GM23338 (cell line): ENCODE results near the gene GK2. TPM values are rescaled to one million over a fixed set of nuclear protein-coding genes. Genes with fewer than 3 reads are reported as not detected.

Source experiments
- ATAC-seq: fragments of 200-7000 bp; cut with Tn5 transposase; 3 replicates; pipeline ENCODE4 v1.9.1; 2020
- DNase-seq: peaks from one replicate; pipeline ENCODE4 v3.0.0-alpha.2; 2015; ENCODE audit warnings: low spot score
- H2AFZ ChIP-seq: fragments of 200-600 bp; sonication (generic); 2 replicates; pipeline ENCODE4 v1.8.0; 2016; ENCODE audit warnings: antibody characterized with exemption, mild to moderate bottlenecking, moderate library complexity
- H3F3A ChIP-seq: fragments of 200-600 bp; sonication (generic); replicated peaks from 2 replicates; pipeline ENCODE4 v1.8.0; 2017; ENCODE audit warnings: antibody characterized with exemption, mixed run types, low read depth
- H3K27ac ChIP-seq: fragments of 200-600 bp; sonication (generic); 2 replicates; pipeline ENCODE4 v1.6.1; 2016; ENCODE audit warnings: low read depth
- H3K27me3 ChIP-seq: fragments of 200-600 bp; sonication (generic); 2 replicates; pipeline ENCODE4 v1.8.0; 2016; ENCODE audit warnings: mild to moderate bottlenecking, mixed run types, moderate library complexity; ENCODE audit not compliant: insufficient read depth
- H3K36me3 ChIP-seq: fragments of 200-600 bp; sonication (generic); 2 replicates; pipeline ENCODE4 v1.8.0; 2016; ENCODE audit warnings: mild to moderate bottlenecking; ENCODE audit not compliant: insufficient read depth
- H3K4me1 ChIP-seq: fragments of 200-600 bp; sonication (generic); 2 replicates; pipeline ENCODE4 v1.8.0; 2016; ENCODE audit warnings: mild to moderate bottlenecking, moderate library complexity; ENCODE audit not compliant: insufficient read depth
- H3K4me2 ChIP-seq: fragments of 200-600 bp; sonication (generic); 2 replicates; pipeline ENCODE4 v1.7.1; 2017; ENCODE audit warnings: mixed run types
- H3K4me3 ChIP-seq: fragments of 200-600 bp; sonication (generic); 2 replicates; pipeline ENCODE4 v1.6.1; 2016; ENCODE audit warnings: mixed run types
- H3K79me2 ChIP-seq: fragments of 200-600 bp; sonication (generic); replicated peaks from 2 replicates; pipeline ENCODE4 v1.8.0; 2017; ENCODE audit warnings: mild to moderate bottlenecking; ENCODE audit not compliant: insufficient read depth
- H3K9me2 ChIP-seq: fragments of 200-600 bp; sonication (generic); 2 replicates; pipeline ENCODE4 v1.8.0; 2017; ENCODE audit not compliant: insufficient read depth
- H4K20me1 ChIP-seq: fragments of 200-600 bp; sonication (generic); replicated peaks from 2 replicates; pipeline ENCODE4 v1.8.0; 2017; ENCODE audit warnings: mild to moderate bottlenecking; ENCODE audit not compliant: insufficient read depth
- H3K27ac Mint-ChIP-seq: 2 replicates; pipeline ENCODE4 v1.8.0; 2020; ENCODE audit warnings: inconsistent platforms, mild to moderate bottlenecking, moderate library complexity, mixed read lengths
- H3K27me3 Mint-ChIP-seq: 3 replicates; pipeline ENCODE4 v1.8.0; 2022; ENCODE audit warnings: low read depth, mild to moderate bottlenecking, moderate library complexity, mixed read lengths, inconsistent platforms; ENCODE audit not compliant: insufficient read depth, poor library complexity
- H3K36me3 Mint-ChIP-seq: 3 replicates; pipeline ENCODE4 v1.8.0; 2021; ENCODE audit warnings: low read depth, mild to moderate bottlenecking, inconsistent platforms, moderate library complexity, mixed read lengths
- H3K4me1 Mint-ChIP-seq: 3 replicates; pipeline ENCODE4 v1.8.0; 2020; ENCODE audit warnings: mild to moderate bottlenecking, inconsistent platforms, mixed read lengths
- H3K4me3 Mint-ChIP-seq: 3 replicates; pipeline ENCODE4 v1.8.0; 2021; ENCODE audit warnings: moderate library complexity, mild to moderate bottlenecking, inconsistent platforms, mixed read lengths
- H3K9me3 Mint-ChIP-seq: 3 replicates; pipeline ENCODE4 v1.8.0; 2020; ENCODE audit warnings: moderate library complexity, mild to moderate bottlenecking, inconsistent platforms, mixed read lengths
- CREB1 ChIP-seq: fragments of 250-450 bp; sonication (Bioruptor Pico); IDR thresholded peaks from 2 replicates; pipeline ENCODE4 v1.5.0; 2020; ENCODE audit warnings: low read depth, mild to moderate bottlenecking, moderate library complexity
- EZH2 ChIP-seq: fragments of 200-600 bp; sonication (generic); IDR thresholded peaks from one replicate; pipeline ENCODE4 v1.8.0; 2017; ENCODE audit warnings: antibody characterized with exemption, mild to moderate bottlenecking, low read depth; ENCODE audit not compliant: unreplicated experiment
- EZH2phosphoT487 ChIP-seq: fragments of 200-600 bp; sonication (generic); IDR thresholded peaks from one replicate; pipeline ENCODE4 v1.8.1; 2018; ENCODE audit warnings: antibody characterized with exemption; ENCODE audit not compliant: unreplicated experiment
- JUNB ChIP-seq: IDR thresholded peaks from one replicate; pipeline ENCODE4 v1.6.1; 2016; ENCODE audit warnings: antibody characterized with exemption; ENCODE audit not compliant: unreplicated experiment
- NANOG ChIP-seq: IDR thresholded peaks from 2 replicates; pipeline ENCODE4 v1.6.1; 2016; ENCODE audit warnings: antibody characterized with exemption, borderline replicate concordance
- POLR2AphosphoS5 ChIP-seq: IDR thresholded peaks from 2 replicates; pipeline ENCODE4 v1.6.1; 2016; ENCODE audit warnings: antibody characterized with exemption, low read depth
- REST ChIP-seq: IDR thresholded peaks from one replicate; pipeline ENCODE4 v1.6.1; 2018; ENCODE audit warnings: antibody characterized with exemption; ENCODE audit not compliant: unreplicated experiment
- ZNF114 ChIP-seq: fragments of 250-450 bp; sonication (Bioruptor Pico); IDR thresholded peaks from 2 replicates; pipeline ENCODE4 v1.5.0; 2020; ENCODE audit warnings: mild to moderate bottlenecking, moderate library complexity
- ZNF331 ChIP-seq: fragments of 250-450 bp; sonication (Bioruptor Pico); IDR thresholded peaks from 2 replicates; pipeline ENCODE4 v1.5.0; 2020; ENCODE audit warnings: low read depth, mild to moderate bottlenecking, moderate library complexity
- polyA plus RNA-seq: library from polyadenylated mRNA; unstranded; fragments of >200 nt; fragmentation: Nextera tagmentation; extraction: Ambion mirVana; gene quantifications from 2 replicates; pipeline ENCODE4 v1.2.1, GENCODE V29; 2016
- total RNA-seq: library from RNA; depleted of rRNA; stranded (reverse); fragments of >200 nt; shearing (Covaris generic); gene quantifications from 2 replicates; pipeline ENCODE4 v1.2.3, GENCODE V29; 2014
- TF ChIP-seq, protein P1 (sequence below): IDR thresholded peaks from 2 replicates; pipeline ENCODE4 v1.6.1; 2016; ENCODE audit warnings: antibody characterized with exemption
- TF ChIP-seq, protein P2 (sequence below): fragments of 250-450 bp; sonication (Bioruptor Pico); IDR thresholded peaks from 2 replicates; pipeline ENCODE4 v1.5.0; 2020; ENCODE audit warnings: mild to moderate bottlenecking, moderate library complexity
- TF ChIP-seq, protein P3 (sequence below), 2 experiments: fragments of 200-600 bp in 1 of 2; sonication (generic) in 1 of 2; conservative IDR thresholded peaks; 2 replicates each; pipeline versions ENCODE4 v1.5.1 to v1.6.1; 2016 to 2017; ENCODE audit warnings: antibody characterized with exemption in 2 of 2, low read depth in 2 of 2, mild to moderate bottlenecking in 2 of 2, moderate library complexity in 1 of 2

GK2 gene
- total and polyA plus RNA-seq, 2 experiments from 2014 or later = not detected

GRCh38 chr4:79442422-79442821 is 34.4 kb upstream of the GK2 start (continued):
- TF ChIP-seq, protein P1, sequence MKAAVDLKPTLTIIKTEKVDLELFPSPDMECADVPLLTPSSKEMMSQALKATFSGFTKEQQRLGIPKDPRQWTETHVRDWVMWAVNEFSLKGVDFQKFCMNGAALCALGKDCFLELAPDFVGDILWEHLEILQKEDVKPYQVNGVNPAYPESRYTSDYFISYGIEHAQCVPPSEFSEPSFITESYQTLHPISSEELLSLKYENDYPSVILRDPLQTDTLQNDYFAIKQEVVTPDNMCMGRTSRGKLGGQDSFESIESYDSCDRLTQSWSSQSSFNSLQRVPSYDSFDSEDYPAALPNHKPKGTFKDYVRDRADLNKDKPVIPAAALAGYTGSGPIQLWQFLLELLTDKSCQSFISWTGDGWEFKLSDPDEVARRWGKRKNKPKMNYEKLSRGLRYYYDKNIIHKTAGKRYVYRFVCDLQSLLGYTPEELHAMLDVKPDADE = no peak
- TF ChIP-seq EZH2phosphoT487 = no peak

DNA sequence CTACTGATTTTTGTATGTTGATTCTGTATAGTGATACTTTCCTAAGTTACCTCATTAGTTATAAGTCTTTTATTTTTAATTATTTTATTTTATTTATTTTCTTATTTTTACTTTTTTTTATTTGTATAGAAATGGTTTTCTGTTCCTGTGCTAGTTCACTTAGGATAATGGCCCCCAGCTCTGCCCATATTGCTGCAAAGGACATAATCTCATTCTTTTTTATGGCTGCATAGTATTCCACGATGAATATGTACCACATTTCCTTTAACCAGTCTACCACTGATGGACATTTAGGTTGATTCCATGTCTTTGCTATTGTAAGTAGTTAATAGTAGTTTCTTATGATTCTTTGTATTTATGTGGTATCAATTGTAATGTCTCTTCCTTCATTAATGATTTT is 31.5 kb upstream of the GK2 start:
- Mint-ChIP-seq H3K4me1 (no peaks in the 10 kb centered on the region), H3K4me3 (no peak overlapping the region), H3K27ac (no peak overlapping the region), H3K9me3 (no peaks in the 10 kb centered on the region; the same call in 2 of the 3 replicates), H3K27me3 (no peaks in the 10 kb centered on the region), H3K36me3 (no peaks in the 10 kb centered on the region)
- Histone ChIP-seq H3K36me3 (no peaks in the 10 kb centered on the region), H3F3A (no peaks in the 10 kb centered on the region), H3K27ac (no peak overlapping the region), H4K20me1 (no peaks in the 10 kb centered on the region), H3K27me3 (no peaks in the 10 kb centered on the region), H3K4me2 (no peak overlapping the region), H2AFZ (no peak overlapping the region), H3K9me2 (no peaks in the 10 kb centered on the region), H3K4me1 (no peaks in the 10 kb centered on the region), H3K79me2 (no peaks in the 10 kb centered on the region), H3K4me3 (no peak overlapping the region)
- ATAC-seq = no peak
- DNase-seq = no peak
- TF ChIP-seq JUNB (no peak), NANOG (no peak), EZH2 (no peak), REST (no peak), ZNF331 (CRISPR knock-in tag) (no peak), POLR2AphosphoS5 (no peak), CREB1 (CRISPR knock-in tag) (no peak), ZNF114 (CRISPR knock-in tag) (no peak)
- TF ChIP-seq, protein P1 = no peak
- TF ChIP-seq, protein P2, sequence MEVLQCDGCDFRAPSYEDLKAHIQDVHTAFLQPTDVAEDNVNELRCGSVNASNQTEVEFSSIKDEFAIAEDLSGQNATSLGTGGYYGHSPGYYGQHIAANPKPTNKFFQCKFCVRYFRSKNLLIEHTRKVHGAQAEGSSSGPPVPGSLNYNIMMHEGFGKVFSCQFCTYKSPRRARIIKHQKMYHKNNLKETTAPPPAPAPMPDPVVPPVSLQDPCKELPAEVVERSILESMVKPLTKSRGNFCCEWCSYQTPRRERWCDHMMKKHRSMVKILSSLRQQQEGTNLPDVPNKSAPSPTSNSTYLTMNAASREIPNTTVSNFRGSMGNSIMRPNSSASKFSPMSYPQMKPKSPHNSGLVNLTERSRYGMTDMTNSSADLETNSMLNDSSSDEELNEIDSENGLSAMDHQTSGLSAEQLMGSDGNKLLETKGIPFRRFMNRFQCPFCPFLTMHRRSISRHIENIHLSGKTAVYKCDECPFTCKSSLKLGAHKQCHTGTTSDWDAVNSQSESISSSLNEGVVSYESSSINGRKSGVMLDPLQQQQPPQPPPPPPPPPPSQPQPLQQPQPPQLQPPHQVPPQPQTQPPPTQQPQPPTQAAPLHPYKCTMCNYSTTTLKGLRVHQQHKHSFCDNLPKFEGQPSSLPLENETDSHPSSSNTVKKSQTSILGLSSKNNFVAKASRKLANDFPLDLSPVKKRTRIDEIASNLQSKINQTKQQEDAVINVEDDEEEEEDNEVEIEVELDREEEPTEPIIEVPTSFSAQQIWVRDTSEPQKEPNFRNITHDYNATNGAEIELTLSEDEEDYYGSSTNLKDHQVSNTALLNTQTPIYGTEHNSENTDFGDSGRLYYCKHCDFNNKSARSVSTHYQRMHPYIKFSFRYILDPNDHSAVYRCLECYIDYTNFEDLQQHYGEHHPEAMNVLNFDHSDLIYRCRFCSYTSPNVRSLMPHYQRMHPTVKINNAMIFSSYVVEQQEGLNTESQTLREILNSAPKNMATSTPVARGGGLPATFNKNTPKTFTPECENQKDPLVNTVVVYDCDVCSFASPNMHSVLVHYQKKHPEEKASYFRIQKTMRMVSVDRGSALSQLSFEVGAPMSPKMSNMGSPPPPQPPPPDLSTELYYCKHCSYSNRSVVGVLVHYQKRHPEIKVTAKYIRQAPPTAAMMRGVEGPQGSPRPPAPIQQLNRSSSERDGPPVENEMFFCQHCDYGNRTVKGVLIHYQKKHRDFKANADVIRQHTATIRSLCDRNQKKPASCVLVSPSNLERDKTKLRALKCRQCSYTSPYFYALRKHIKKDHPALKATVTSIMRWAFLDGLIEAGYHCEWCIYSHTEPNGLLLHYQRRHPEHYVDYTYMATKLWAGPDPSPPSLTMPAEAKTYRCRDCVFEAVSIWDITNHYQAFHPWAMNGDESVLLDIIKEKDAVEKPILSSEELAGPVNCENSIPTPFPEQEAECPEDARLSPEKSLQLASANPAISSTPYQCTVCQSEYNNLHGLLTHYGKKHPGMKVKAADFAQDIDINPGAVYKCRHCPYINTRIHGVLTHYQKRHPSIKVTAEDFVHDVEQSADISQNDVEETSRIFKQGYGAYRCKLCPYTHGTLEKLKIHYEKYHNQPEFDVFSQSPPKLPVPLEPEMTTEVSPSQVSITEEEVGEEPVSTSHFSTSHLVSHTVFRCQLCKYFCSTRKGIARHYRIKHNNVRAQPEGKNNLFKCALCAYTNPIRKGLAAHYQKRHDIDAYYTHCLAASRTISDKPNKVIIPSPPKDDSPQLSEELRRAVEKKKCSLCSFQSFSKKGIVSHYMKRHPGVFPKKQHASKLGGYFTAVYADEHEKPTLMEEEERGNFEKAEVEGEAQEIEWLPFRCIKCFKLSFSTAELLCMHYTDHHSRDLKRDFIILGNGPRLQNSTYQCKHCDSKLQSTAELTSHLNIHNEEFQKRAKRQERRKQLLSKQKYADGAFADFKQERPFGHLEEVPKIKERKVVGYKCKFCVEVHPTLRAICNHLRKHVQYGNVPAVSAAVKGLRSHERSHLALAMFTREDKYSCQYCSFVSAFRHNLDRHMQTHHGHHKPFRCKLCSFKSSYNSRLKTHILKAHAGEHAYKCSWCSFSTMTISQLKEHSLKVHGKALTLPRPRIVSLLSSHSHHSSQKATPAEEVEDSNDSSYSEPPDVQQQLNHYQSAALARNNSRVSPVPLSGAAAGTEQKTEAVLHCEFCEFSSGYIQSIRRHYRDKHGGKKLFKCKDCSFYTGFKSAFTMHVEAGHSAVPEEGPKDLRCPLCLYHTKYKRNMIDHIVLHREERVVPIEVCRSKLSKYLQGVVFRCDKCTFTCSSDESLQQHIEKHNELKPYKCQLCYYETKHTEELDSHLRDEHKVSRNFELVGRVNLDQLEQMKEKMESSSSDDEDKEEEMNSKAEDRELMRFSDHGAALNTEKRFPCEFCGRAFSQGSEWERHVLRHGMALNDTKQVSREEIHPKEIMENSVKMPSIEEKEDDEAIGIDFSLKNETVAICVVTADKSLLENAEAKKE (CRISPR knock-in tag) = no peak
- TF ChIP-seq, protein P3, sequence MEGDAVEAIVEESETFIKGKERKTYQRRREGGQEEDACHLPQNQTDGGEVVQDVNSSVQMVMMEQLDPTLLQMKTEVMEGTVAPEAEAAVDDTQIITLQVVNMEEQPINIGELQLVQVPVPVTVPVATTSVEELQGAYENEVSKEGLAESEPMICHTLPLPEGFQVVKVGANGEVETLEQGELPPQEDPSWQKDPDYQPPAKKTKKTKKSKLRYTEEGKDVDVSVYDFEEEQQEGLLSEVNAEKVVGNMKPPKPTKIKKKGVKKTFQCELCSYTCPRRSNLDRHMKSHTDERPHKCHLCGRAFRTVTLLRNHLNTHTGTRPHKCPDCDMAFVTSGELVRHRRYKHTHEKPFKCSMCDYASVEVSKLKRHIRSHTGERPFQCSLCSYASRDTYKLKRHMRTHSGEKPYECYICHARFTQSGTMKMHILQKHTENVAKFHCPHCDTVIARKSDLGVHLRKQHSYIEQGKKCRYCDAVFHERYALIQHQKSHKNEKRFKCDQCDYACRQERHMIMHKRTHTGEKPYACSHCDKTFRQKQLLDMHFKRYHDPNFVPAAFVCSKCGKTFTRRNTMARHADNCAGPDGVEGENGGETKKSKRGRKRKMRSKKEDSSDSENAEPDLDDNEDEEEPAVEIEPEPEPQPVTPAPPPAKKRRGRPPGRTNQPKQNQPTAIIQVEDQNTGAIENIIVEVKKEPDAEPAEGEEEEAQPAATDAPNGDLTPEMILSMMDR (conservative IDR thresholded peaks at IDR 0.05; ENCODE audit: low read depth in 2 of 2) = no peak
